ENCODE measurements around the gene MAP3K9.

DNA sequence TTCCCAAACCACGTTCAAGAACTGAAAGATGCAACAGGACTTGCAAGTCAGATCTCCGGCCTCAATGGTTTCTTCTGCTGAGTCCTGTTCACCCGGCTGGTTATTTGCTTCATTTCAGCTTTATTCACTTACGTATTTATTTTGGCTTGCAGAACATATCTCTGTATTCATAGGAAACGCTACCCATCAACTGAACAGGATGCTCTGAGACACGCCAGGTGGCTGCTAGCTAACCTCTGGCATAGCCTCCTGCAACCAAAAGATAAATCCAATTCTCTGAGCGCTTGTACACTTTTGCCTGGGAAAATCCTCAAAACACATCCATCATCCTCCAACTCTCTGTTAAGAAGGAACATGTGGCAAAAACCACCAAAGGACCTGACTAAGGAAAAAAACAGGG, 17.3 kb downstream of the MAP3K9 start:
- no peak for TF ChIP-seq POLR2A (IDR thresholded peaks at IDR 0.05)
- TF ChIP-seq, protein P1, sequence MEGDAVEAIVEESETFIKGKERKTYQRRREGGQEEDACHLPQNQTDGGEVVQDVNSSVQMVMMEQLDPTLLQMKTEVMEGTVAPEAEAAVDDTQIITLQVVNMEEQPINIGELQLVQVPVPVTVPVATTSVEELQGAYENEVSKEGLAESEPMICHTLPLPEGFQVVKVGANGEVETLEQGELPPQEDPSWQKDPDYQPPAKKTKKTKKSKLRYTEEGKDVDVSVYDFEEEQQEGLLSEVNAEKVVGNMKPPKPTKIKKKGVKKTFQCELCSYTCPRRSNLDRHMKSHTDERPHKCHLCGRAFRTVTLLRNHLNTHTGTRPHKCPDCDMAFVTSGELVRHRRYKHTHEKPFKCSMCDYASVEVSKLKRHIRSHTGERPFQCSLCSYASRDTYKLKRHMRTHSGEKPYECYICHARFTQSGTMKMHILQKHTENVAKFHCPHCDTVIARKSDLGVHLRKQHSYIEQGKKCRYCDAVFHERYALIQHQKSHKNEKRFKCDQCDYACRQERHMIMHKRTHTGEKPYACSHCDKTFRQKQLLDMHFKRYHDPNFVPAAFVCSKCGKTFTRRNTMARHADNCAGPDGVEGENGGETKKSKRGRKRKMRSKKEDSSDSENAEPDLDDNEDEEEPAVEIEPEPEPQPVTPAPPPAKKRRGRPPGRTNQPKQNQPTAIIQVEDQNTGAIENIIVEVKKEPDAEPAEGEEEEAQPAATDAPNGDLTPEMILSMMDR (IDR thresholded peaks at IDR 0.05): no peak

All from lower leg skin (tissue), 3 donors.